ENCODE data around the gene DBF4B. TPM values are rescaled to one million over a fixed set of nuclear protein-coding genes. Genes with fewer than 3 reads are reported as not detected.

DBF4B gene
- total and polyA plus RNA-seq, 2 of the 13 experiments (the other 11 are each of a cell fraction or from before 2014, with no cell fraction given), result 11.7 to 13.2 TPM

GRCh38 chr17:44689477-44690217, 18.8 kb upstream of the DBF4B start, which contains the start of gene CCDC43 (continued):
- TF ChIP-seq RERE (CRISPR knock-in tag; IDR thresholded peaks at IDR 0.05; ENCODE audit: low read depth) (0 out of 2 replicates have a peak, but pooled peaks have one; percentile 12), TMF1 (CRISPR knock-in tag; IDR thresholded peaks at IDR 0.05; ENCODE audit: low read depth) (peak; percentile 93), PHB2 (IDR thresholded peaks at IDR 0.05; ENCODE audit: partially characterized antibody) (no peak), MXD1 (CRISPR knock-in tag; IDR thresholded peaks at IDR 0.05) (no peak; the same call in none of the 2 replicates), CSRNP2 (CRISPR knock-in tag; conservative IDR thresholded peaks at IDR 0.05; ENCODE audit: low read depth) (no peak), ZNF124 (CRISPR knock-in tag; IDR thresholded peaks at IDR 0.05) (no peak), ZNF446 (CRISPR knock-in tag; IDR thresholded peaks at IDR 0.05) (no peak), NCOA2 (CRISPR knock-in tag; IDR thresholded peaks at IDR 0.05) (0 out of 2 replicates have a peak, but pooled peaks have one; percentile 32), ATF2 (CRISPR knock-in tag; IDR thresholded peaks at IDR 0.05) (peak; percentile 34; the same call in 1 of the 2 replicates), POLR2AphosphoS5 (IDR thresholded peaks at IDR 0.05; ENCODE audit: low read depth, low read length) (peak; percentile 99), ZNF430 (CRISPR knock-in tag; IDR thresholded peaks at IDR 0.05) (peak; percentile 94), ZNF770 (CRISPR knock-in tag; IDR thresholded peaks at IDR 0.05) (peak; percentile 75; the same call in 1 of the 2 replicates), ZSCAN22 (CRISPR knock-in tag; IDR thresholded peaks at IDR 0.05) (peak; percentile 90), YY1 (IDR thresholded peaks at IDR 0.05; ENCODE audit: insufficient read depth, insufficient replicate concordance, low read depth, low read length) (peak; percentile 99), DPF2 (CRISPR knock-in tag; IDR thresholded peaks at IDR 0.05; ENCODE audit: borderline replicate concordance, low read depth) (no peak), ZNF367 (CRISPR knock-in tag; IDR thresholded peaks at IDR 0.05; ENCODE audit: borderline replicate concordance) (0 out of 2 replicates have a peak, but pooled peaks have one; percentile 64), NONO (IDR thresholded peaks at IDR 0.05) (no peak), NONO (CRISPR knock-in tag; conservative IDR thresholded peaks at IDR 0.05) (peak; percentile 94)

Data from HepG2 (cell line).